ENCODE measurements around the gene POC5.

The POC5 gene

GRCh38 chr5:75666801-75667200 is 50.4 kb downstream of the POC5 start:
- Histone ChIP-seq H3K4me1 (ENCODE audit: insufficient read depth, low read length, severe bottlenecking) (peaks cover 21% of the 10 kb centered on the region), H3K79me2 (ENCODE audit: insufficient read depth, low read length) (no peaks in the 10 kb centered on the region), H3K9me3 (ENCODE audit: low read length) (no peaks in the 10 kb centered on the region), H3K4me2 (ENCODE audit: low read length) (no peak overlapping the region), H3K27me3 (ENCODE audit: insufficient read depth, low read length) (no peaks in the 10 kb centered on the region), H3K4me3 (ENCODE audit: low read depth, low read length, poor library complexity, severe bottlenecking) (no peak overlapping the region), H4K20me1 (ENCODE audit: insufficient read depth, low read length) (no peaks in the 10 kb centered on the region), H3F3A (ENCODE audit: insufficient read depth, low read length) (no peaks in the 10 kb centered on the region), H3K27ac (ENCODE audit: low read depth, low read length, poor library complexity, severe bottlenecking) (no peak overlapping the region), H3K9me2 (ENCODE audit: low read depth, low read length) (no peaks in the 10 kb centered on the region), H3K9ac (ENCODE audit: low read length) (no peak overlapping the region), H3K36me3 (ENCODE audit: insufficient read depth, low read length) (no peaks in the 10 kb centered on the region), H2AFZ (ENCODE audit: low read length) (no peak overlapping the region)
- TF ChIP-seq CTCF (IDR thresholded peaks at IDR 0.05; ENCODE audit: low read length) (no peak), EZH2 (IDR thresholded peaks at IDR 0.05; ENCODE audit: borderline replicate concordance, low read length) (no peak)

DNA sequence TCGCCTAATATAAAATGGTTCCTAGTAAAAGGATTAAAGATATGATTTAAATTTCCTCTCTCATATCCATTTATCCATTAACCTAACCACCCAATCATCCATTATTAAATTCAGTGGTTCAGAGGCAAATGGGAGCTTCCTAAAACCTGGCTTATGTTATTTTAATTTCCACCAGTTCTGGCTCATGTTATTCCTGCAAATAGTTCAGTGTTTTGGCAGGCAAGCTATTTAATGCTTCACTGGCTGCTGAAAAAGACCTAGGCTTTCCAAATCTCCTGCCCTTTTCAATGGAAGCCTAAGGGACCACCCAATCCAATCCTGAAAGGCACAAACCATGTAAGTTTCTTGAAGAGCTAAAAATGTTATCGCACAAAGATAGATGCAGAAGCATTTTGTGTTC is 52.3 kb downstream of the POC5 start:
- Histone ChIP-seq H3F3A (ENCODE audit: insufficient read depth, low read length) (no peaks in the 10 kb centered on the region), H3K4me3 (ENCODE audit: low read depth, low read length, poor library complexity, severe bottlenecking) (no peak overlapping the region), H3K4me2 (ENCODE audit: low read length) (no peak overlapping the region), H3K9me2 (ENCODE audit: low read depth, low read length) (no peaks in the 10 kb centered on the region), H2AFZ (ENCODE audit: low read length) (no peak overlapping the region), H3K4me1 (ENCODE audit: insufficient read depth, low read length, severe bottlenecking) (peaks cover 37% of the 10 kb centered on the region), H3K9ac (ENCODE audit: low read length) (no peak overlapping the region), H3K36me3 (ENCODE audit: insufficient read depth, low read length) (no peaks in the 10 kb centered on the region), H3K79me2 (ENCODE audit: insufficient read depth, low read length) (no peaks in the 10 kb centered on the region), H3K27ac (ENCODE audit: low read depth, low read length, poor library complexity, severe bottlenecking) (no peak overlapping the region), H3K27me3 (ENCODE audit: insufficient read depth, low read length) (no peaks in the 10 kb centered on the region), H4K20me1 (ENCODE audit: insufficient read depth, low read length) (no peaks in the 10 kb centered on the region), H3K9me3 (ENCODE audit: low read length) (no peaks in the 10 kb centered on the region)
- TF ChIP-seq CTCF (IDR thresholded peaks at IDR 0.05; ENCODE audit: low read length) (no peak), EZH2 (IDR thresholded peaks at IDR 0.05; ENCODE audit: borderline replicate concordance, low read length) (no peak)

- H3K27me3 ChIP-seq (ENCODE audit: insufficient read depth, low read length): no peaks in the 10 kb centered on the region
Observed at GRCh38 chr5:75663579-75664284, 53.5 kb downstream of the POC5 start.

More at GRCh38 chr5:75663579-75664284, 53.5 kb downstream of the POC5 start:
- no peak overlapping the region for H3K4me3 ChIP-seq (ENCODE audit: low read depth, low read length, poor library complexity, severe bottlenecking)
- no peak for TF ChIP-seq EZH2 (IDR thresholded peaks at IDR 0.05; ENCODE audit: borderline replicate concordance, low read length)
- TF ChIP-seq CTCF (IDR thresholded peaks at IDR 0.05; ENCODE audit: low read length): no peak
- H3K79me2 ChIP-seq (ENCODE audit: insufficient read depth, low read length): no peaks in the 10 kb centered on the region
- peaks cover 25% of the 10 kb centered on the region for H3K4me1 ChIP-seq (ENCODE audit: insufficient read depth, low read length, severe bottlenecking)
- no peak overlapping the region for H3K27ac ChIP-seq (ENCODE audit: low read depth, low read length, poor library complexity, severe bottlenecking)
- no peaks in the 10 kb centered on the region for H4K20me1 ChIP-seq (ENCODE audit: insufficient read depth, low read length)
- H3K4me2 ChIP-seq (ENCODE audit: low read length): no peak overlapping the region
- no peak overlapping the region for H3K9ac ChIP-seq (ENCODE audit: low read length)
- no peak overlapping the region for H2AFZ ChIP-seq (ENCODE audit: low read length)
- no peaks in the 10 kb centered on the region for H3K9me2 ChIP-seq (ENCODE audit: low read depth, low read length)
- no peaks in the 10 kb centered on the region for H3F3A ChIP-seq (ENCODE audit: insufficient read depth, low read length)
- H3K36me3 ChIP-seq (ENCODE audit: insufficient read depth, low read length): no peaks in the 10 kb centered on the region
- H3K9me3 ChIP-seq (ENCODE audit: low read length): peaks cover 3% of the 10 kb centered on the region; the same call in 1 of the 2 replicates

Measured in OCI-LY1 (cell line).